GM12874 (cell line): Measurements from ENCODE around the gene GRID2IP.

Experiments used
- CTCF ChIP-seq: IDR thresholded peaks from 2 replicates; pipeline ENCODE4 v1.5.1; 2011; ENCODE audit warnings: low read depth, mild to moderate bottlenecking, control low read depth, low read length, moderate library complexity; ENCODE audit not compliant: insufficient read depth

GRID2IP gene

GRCh38 chr7:6477318-6477660 lies 74.0 kb downstream of the GRID2IP start:
- no peak for TF ChIP-seq CTCF

- TF ChIP-seq CTCF, result no peak
Observed at GRCh38 chr7:6476596-6477317, 74.5 kb downstream of the GRID2IP start.

- no peak for TF ChIP-seq CTCF
Observed at GRCh38 chr7:6475433-6476186, 75.7 kb downstream of the GRID2IP start.

DNA sequence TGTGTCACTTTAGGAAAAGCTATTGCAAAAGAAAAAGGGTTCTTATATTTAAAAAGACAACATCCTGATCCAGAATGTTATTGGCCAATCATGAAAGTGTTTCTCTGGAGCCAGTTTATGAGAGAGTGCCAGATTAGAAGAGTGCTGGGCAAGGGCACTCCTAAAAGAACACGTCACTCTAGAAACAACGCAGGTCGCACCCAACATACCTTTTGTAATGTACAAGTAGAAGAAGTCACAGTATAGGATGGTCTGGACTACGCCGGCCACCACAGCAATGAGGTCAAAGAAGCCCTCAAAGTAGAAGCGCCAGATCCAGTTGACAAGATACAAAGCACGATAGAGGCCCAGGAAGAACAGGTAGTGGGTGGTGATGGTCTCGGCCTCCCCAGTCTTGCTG lies 85.4 kb downstream of the GRID2IP start:
- no peak for TF ChIP-seq CTCF

DNA sequence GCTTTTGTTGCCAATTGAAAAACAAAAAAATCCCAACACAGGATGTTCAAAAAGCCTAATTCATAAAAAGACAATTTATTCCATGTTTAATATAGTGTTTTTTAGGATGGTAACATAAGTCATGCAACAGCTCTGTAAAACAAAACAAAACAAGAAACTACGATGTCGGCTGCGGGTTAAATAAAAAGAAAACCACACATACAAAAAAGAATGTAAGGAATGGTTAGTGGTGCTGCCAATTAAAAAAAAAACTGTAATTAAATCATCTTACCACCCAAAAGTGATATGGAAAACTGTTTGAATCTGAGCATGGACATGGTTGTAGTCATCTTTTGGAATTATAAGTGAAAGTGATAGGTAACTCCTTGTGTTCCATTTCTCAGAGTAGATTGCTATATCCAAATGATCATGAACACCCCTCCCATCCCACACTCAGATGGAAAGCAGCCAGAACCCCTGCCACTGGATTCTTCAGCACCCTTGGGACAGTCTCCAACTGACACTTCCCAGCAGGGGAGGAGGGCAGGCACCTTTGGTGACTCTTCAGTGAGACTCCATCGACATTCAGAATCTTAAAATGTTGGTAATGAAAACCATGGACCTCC lies 89.2 kb downstream of the GRID2IP start:
- TF ChIP-seq CTCF, result no peak

DNA sequence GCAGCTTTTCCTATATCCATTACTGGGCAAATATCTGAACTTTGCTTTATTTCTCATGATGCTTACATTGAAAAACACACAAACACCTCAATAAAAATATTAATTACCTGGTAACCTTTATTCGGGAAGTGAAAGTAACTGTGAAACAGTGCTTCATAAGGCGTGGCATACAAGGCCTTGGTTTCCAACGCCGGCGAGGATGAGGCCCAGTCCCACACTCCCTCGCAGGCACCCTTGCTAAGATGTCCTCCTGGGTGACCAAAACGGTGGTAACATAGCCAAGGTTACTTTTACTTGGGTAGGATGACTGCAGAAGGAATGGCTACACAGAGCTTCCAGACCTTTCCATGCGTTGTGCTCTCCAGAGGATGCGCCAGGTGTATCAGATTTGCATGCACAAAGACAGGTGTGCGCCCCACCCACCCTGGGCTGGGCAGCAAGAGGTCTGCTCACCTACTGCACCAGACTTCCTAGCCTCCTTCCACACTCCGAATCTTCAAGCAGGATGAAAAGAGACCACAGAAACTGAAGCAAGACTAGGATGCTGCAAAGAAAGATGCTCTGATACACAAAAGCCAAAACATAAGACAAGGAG lies 90.2 kb downstream of the GRID2IP start:
- TF ChIP-seq CTCF, result no peak

- TF ChIP-seq CTCF, result no peak
Observed at GRCh38 chr7:6460303-6460702, 91.0 kb downstream of the GRID2IP start.
